ENCODE measurements around the gene STX16.

Gene STX16

DNA sequence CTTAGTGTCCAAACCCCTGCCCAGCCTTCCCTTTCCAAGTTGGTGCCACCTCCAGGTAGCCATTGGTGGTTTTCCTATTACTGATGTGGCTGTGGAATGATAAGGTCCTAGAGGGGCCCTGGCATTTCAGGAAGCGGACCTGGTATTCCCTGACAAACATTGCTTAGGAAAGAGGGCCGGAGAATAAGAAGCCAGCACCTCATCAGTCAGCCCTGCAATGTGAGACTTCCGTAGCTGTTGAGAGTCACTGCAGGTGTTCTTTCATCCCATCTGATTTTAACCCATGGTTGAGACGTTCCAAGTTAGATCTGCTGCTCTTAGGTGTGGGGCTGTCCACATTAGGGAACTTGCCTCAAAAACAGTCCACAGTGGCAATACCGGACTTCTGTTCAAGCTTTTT lies 26.7 kb downstream of the STX16 start:
- no peak for DNase-seq

DNA sequence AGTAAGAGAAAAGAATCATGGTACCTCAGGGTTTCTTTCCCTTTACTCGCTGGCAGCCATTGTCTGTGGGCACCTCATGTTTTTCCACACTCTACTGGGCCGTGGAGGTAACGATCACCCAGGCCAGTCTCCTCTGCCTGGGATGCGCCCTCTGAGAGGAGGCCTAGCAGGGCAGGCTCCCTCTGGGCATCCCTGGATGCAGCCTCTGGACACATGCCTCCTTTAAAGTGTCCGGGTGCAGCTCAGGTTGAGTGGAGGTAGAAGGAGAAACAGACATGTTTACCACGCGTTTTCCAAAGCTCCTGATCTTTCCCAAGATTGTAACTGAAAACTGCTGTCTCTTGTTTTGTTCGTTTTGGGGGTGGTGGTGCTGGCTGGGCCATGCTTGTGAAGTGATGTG lies 27.7 kb downstream of the STX16 start:
- DNase-seq = no peak

DNA sequence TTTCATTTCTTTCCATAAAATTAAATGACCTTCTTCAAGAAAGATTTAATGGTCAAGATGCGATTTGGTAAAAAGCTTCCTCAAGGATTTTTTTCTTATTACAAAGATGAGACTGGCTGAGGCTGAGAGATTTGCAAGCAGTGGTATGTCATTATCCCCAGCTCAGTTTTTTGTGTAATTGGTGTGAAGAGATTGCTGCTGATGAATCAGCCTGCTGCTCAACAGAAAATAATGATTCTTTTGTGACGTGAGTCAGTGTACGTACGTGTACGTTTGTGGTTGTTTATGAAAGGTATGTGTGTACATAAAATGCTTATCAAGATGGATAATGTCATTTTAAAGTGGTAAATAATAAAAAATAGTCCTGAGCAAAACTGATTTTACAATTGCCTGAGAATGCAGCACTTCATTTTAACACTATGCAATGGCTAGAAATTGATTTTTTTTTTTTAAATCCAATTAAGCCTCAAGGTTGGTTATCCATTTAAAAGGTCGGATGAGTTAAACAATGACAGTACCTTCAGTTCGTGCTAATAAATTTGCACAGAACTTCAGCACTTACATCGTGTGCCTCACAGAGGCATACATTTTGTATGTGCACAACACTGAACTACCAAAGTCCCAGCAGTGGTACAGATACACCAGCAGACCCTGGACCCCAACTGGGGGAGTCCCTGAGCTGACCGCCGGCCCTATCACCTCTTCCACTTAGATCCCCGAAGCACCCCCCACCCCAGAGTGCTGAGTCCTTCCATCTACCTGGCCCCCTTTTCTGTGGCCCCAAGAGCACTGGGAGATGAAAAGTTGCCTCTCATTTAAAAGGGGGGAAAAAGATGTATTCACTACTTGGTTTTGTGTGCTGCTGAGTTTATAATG lies 31.8 kb downstream of the STX16 start:
- DNase-seq = no peak

DNA sequence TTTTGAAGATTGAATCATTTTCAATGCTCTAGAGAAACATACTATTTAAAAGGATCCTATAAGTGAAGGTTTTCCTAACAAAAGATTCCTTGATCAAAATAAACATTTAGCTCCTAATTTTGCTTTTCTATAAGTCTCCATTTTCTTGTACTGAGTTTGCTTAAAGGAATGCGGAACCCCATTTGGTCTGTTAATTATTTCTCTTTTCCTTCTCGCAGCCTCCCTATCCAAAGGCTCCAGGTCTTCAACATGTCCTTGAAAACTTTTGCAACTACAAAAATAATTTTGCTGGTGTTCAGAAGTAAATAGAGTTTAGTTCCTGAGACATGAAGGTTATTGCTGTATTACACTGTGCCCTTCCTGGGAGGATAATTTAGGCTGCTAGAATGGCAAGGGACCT lies 33.2 kb downstream of the STX16 start:
- DNase-seq = no peak

DNA sequence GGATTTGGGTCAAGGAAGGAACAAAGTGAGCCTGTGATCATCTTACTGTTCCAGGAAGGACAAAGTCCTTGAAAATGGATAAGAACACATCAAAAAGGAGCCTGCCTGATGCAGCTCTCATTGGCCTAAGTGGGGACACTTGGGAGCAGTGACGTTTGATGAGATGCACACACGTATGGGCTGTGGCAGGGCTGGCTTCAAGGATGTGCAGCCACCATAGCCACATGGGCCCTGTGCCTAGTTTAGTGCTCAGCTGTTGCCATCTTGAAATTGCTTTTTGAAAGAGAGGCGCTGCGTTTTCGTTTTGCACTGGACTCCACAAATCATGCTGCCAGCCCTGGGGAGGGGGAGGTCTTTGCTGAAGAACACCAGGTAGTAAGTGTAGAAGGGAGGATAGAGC lies 34.9 kb downstream of the STX16 start:
- DNase-seq = no peak

DNA sequence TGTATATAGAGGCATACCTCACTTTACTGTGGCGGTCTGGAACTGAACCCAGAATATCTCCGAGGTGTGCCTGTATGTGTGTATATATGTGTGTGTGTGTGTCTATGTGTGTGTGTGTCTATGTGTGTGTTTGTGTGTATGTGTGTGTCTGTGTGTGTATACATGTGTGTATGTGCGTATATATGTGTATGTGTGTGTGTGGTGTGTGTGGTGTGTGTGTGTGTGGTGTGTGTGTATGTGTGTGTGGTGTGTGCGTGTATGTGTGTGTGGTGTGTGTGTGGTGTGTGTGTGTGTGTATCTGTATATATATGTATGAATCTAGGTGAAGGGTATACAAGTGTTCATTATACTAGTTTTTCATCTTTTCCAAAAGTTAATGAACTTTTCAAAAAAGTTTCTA lies 37.3 kb downstream of the STX16 start:
- DNase-seq = no peak

DNA sequence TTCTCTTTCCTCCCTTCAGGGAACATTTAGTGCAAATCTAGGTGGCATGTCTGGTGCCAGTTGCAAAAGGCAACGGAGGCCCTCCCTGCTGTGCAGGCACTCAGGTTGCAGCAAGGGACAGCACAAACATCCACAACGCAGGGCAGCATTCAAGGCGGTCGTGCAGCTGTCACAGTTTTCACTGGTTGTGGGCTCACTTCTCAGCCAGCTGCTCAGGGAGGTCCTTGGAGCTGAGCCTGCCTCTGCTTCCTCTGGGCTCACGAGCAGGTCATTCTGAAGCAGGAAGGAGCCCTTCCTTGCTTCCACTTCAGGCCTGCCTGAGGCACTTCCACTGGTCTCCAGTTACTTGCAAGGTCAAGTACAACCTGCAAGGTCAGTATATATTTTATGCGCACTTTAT lies 37.8 kb downstream of the STX16 start:
- no peak for DNase-seq

DNA sequence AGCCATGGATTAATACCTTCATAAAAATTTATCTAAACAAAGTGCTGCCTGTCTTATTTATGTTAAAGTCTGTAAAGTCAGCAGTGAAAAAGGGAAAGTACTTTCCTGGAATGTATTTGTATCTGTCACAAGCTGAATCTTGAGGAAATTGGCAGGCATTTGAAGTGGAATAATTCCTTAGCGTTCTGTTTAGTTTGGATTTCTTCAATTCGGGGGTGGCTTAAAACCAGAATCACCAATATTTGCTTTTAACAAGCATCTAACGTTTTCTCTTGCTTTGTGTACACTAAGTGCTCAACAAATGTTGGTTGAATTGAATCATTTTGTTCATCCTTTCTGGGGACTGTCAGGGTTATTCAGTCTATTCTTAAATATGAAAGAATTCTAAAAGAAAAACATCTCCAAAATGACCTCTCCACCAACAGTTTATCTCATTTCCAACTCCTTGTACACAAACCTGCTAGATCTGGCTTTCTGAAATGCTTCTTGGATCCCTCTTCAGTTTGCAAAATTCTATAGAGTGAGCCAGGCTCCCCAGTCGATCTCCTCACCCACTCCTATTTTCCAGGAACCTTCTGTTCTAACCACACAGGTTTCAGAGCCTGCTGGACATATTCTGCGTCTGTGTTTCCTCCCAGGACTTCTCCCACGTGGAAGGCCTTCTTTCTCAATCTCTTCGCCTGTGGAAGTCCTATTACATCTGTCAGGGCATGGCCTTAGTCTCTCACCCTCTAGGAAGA lies 39.5 kb downstream of the STX16 start:
- DNase-seq = no peak

DNA sequence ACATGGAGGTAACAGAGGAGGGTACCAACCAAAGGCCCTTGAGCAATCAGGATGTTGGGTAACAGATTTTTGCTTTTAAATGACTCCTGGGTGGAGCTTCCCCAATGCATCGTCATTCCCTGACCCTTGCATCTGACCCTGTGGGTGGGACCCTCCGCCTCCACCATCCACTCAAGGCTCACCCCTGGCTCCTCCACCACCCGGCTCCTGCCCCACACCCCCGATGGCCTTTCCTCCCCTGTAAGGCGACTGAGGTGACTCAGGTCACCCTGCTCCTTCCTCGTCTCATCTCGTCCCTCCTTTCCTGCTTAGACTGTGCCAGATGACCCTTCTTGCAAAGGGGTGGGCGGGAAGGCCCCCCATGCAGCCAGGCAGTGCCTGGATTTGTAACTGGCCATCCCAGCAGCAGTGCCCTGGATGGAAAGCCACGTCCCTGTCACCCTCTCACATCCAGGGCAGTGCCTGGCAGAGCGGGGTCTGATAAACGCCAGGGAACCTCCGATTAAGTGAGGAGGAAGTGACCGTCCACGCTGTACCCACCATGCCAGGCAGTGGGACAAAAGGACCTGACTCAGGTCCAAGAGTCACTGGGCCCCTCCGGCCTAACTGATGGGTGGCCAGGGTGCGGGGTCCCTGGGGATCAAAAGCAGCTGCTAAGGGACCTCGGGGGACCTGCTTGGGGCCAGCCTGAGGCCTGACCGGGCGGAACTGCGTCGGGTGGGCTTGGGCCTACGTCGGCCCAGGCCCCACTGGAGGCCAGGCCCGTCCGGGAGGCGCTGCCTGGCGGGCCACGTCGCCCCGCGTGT lies 40.9 kb downstream of the STX16 start:
- no peak for DNase-seq

DNA sequence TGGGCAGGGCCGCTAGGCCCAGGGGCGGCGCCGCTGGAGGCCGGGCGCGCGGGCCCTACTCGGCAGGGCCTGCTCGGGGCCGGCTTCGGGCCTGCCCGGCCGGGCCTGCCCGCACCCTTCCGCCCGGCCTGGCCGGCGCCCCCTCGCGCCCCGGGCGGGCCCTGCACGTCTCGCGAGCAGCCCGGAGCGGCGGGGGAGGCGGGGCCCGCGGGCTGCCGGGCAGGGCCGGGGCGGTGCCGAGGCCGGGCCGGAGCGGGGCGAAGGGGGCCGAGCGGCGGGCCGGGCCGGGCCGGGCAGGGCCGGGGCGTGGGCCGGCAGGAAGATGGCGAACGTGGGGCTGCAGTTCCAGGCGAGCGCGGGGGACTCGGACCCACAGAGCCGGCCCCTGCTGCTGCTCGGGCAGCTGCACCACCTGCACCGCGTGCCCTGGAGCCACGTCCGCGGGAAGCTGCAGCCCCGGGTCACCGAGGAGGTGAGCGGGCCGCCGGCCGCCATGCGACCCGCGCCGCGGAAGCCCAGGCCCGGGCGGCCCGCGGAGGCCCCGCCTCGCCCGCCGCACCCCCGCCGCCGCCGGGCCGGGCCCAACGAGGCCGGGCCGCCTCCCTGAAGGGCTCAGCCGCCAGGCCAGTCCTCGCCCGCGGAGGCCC lies 41.6 kb downstream of the STX16 start, which contains the start of gene NPEPL1:
Gene NPEPL1 (plus strand): TSS at position 222 of the 647 bp plus-strand sequence. CDS start 101 bp downstream, at position 323.
- no peak for DNase-seq

DNA sequence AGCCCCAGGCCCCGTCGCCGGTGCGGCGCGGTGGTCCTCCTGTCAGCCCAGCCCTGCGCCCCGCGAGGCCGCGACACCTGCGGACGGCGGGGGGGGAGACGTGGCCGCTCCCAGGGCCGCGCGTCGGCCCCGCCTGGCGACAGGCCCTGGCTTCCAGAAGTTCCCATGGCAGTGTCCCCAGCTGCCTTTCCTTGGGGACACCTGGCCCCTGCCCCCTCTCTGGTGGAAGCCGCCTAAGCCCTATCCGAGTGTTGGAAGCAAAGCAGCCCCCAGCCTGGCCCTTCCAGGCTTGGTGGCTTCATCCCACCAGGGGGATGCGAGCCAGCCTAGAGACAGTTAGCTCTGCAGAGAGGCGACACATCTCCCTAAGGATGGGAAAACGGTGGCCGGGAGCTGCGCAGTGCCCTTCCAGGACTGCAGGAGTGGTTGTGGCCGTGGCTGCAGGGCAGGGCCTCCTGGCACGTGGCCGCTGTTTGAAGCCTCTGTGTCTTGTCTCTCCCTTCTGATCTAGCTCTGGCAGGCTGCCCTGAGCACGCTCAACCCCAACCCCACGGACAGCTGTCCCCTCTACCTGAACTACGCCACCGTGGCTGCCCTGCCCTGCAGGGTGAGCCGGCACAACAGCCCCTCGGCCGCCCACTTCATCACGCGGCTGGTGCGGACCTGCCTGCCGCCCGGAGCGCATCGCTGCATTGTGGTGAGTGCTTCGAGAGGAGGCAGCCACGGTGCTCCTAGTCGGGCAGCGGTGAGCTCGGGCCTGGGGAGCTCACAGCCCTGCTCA lies 42.3 kb downstream of the STX16 start:
- DNase-seq = no peak

DNA sequence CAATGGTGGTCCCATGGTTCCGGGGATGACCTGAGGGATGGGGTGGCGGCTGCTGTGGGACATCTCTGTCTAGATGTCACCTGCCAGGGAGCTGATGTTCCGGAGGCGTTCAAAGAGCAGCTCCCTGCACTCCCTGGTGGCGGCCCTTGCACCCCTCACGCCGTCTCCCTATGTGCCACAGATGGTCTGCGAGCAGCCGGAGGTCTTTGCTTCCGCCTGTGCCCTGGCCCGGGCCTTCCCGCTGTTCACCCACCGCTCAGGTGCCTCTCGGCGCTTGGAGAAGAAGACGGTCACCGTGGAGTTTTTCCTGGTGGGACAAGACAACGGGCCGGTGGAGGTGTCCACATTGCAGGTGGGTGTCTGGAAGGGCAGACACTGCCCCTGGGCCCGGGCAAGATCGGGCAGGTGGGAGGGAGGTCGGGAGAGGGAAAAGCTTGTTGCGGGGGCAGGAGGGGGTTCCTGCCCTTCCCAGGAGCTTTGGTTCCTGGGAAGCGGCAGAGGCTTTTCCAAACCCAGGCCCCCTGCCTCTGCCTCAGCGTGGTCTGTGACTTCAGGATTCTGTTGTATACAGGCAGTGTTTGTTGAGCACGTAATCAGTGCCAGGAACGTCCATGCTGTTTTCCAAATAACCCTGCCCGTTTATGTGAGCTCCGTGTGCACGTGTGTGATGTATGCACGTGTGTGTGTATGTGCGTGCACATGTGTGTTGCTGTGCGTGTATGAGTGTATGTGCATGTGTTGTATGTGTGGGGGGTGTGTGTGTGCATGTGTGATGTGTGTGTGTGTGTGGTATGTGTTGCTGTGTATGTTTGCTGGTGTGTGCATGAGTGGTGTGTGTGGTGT lies 43.4 kb downstream of the STX16 start:
- DNase-seq = no peak

DNA sequence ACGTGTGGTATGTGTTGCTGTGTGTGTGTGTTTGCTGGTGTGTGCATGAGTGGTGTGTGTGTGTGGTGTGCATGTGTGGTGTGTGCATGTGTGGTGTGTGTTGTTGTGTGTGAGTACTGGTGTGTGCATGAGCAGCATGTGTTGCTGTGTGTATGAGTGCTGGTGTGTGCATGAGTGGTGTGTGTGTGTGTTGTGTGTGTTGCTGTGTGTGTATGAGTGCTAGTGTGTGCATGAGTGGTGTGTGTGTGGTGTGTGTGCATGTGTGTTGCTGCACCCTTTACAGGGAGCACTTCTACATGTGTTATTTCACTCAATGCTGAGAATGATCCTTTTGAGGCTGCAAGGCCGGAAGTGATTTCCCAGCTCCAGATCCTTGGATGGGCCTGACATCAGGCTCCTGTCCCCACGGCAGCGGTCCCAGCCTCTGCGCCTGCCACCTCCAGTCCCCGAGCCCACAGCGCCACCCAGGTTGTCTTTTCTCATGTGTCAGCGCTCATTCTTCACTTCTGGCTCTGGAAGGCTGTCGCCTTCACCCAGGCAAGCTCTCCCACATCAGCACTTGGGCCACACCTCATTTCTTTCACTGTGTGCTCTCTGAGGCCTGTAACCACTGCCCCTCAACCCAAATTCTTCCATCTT lies 44.1 kb downstream of the STX16 start:
- DNase-seq = no peak

DNA sequence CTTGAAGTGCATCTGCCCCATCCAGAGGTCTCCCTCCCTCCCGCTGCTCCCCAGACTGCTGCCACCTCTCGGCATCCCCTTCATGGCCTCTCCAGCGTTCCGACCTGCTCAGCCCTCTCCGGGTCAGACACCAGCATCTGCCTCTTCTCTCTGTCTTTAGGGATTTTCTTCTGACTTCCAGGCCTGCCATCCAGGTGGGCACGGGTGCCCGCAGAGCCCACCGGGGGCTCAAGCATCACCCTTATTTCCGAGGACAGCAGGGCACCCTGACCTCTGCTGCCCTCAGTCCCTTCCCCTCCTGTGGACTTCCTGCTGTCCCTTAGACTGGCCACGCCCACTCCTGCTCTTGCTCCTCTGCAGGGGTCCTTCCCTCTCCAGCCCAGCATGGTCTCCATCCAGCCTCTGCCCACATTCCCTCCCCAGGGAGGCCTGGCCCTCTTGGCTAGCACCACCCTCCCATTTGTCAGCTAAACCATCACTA lies 44.9 kb downstream of the STX16 start:
- DNase-seq = no peak

DNA sequence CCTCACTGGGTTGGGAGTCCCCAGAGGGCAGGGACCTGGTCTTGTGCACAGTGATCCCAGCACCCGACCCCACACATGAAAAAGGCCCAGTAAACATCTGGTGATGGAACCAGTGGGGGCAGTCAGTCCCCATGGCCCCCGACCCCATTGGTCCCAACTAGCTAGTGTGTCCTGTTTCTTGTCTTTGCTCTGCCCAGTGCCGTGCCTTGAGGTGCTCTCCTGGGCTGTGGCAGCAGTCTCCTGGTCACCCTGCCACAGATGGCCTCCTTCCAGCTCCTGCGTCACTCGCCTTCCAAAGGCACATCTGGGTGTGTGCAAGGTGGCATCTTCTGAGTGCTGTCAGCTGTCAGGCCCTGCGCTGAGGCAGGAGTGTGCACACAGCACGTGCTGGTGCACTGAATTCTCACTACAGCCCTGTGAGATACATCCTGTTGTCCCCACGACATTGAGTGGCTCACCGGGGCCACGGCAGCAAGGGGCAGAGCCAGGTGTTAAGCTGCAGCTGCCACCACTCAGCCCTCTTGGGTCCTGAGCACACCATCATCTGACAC lies 45.4 kb downstream of the STX16 start:
- DNase-seq = no peak

DNA sequence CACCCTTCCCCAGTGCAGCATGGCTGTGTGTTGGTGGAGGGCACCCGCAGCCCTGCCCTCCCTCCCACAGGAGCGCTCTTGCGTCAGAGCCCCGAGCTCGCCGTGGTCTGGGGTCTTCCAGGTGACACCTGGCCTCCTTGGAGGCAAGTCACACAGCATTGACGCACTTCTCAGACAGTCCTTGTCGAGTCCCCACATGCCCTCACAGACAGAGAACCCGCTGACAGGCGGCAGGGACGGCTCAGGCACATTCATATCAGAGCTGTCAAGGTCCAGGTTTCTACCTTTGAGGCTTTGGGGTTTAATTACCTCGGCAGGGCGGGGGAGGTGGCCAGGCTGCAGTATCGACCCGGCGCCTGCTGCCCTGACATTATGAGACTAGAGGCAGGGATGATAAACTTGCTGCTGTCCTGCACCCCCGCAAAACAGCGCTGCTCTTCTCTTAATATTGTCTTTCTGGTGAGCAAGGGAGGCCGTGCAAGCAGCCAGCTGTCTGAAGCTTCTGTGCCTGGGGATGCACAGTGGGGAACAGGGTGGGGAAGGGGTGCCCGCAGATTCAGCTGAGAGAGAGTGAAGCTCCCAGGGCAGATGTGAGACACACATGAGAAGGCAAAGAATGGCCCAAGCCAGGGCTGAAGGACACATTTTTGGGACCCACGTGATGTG lies 46.3 kb downstream of the STX16 start:
- DNase-seq = no peak

DNA sequence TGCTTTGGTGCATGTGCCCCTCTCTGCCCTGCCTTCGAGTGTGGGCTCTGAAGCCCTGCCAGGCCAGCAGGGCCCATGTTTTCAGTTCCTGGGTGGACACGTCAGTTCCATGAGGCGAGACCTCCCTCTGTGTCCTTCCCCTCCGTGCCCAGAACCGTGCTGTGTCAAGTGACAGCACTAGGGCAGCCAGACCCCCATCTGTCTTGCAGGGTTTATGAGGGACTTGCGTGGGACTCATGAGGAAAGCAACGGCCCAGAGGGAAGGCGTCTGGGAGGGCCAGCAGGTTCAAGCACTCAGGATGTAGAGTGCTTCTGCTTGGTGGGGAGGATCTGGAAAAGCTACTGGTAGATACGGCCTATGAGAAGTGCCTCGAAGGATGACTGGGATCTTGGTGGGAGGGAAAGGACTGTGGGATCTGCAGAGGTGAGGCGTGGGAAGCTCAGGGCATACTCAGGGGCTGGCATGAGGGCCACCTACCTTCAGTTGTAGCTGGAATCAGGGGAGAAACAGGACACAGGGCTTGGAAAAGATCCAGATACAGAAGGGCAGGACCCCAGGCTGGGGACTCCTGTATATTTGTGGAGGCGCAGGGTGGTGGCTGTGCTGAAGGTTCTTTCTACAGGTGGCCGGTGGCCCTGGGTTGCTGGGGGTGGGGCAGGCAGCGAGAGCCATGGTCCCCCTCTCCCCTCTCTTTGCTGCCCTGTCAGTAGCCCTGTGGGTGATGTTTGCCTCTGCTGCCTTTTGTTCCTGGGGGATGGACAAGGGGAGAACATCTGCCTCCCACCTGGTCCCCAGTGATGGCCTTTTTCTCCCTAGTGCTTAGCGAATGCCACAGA lies 47.0 kb downstream of the STX16 start:
- DNase-seq = no peak
